Measurements from ENCODE around the gene UVSSA.

GRCh38 chr4:1350169-1350520, 3.1 kb downstream of the UVSSA start:
- TF ChIP-seq EZH2 (IDR thresholded peaks at IDR 0.05; ENCODE audit: insufficient read depth, poor library complexity, severe bottlenecking) (no peak), EZH2phosphoT487 (IDR thresholded peaks at IDR 0.05; ENCODE audit: insufficient read depth, low read depth) (no peak)
